ENCODE results near the gene PPP3CA.

The PPP3CA gene

DNA sequence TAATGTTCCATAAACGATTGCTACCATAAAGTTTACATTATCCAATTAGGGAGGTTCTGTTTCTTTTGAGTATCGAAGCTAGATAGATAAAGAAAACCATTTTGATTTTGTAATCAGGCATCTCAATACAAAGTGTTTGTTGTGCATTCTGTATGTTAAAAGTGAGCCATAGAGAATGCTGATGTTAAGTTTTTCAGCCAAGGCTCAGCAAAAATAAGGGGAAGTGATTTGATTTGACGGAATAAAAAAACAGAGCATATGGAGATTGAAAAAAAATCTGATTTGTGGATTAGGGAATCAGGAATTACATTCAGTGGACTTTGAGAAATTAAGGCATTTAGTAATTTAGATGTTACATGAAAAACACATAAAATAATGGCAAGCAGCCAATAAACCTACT is 314.8 kb downstream of the PPP3CA start:
- POLR2A ChIA-PET = no interaction called here
- TF ChIP-seq, protein P1, sequence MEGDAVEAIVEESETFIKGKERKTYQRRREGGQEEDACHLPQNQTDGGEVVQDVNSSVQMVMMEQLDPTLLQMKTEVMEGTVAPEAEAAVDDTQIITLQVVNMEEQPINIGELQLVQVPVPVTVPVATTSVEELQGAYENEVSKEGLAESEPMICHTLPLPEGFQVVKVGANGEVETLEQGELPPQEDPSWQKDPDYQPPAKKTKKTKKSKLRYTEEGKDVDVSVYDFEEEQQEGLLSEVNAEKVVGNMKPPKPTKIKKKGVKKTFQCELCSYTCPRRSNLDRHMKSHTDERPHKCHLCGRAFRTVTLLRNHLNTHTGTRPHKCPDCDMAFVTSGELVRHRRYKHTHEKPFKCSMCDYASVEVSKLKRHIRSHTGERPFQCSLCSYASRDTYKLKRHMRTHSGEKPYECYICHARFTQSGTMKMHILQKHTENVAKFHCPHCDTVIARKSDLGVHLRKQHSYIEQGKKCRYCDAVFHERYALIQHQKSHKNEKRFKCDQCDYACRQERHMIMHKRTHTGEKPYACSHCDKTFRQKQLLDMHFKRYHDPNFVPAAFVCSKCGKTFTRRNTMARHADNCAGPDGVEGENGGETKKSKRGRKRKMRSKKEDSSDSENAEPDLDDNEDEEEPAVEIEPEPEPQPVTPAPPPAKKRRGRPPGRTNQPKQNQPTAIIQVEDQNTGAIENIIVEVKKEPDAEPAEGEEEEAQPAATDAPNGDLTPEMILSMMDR (IDR thresholded peaks at IDR 0.05; ENCODE audit: insufficient read depth, low read length, missing control alignments) = no peak
- H3K4me3 ChIP-seq (ENCODE audit: low read depth, low read length) = no peak overlapping the region
- CTCF ChIA-PET = no interaction called here
- DNase-seq (ENCODE audit: low read depth, low spot score) = no peak

DNA sequence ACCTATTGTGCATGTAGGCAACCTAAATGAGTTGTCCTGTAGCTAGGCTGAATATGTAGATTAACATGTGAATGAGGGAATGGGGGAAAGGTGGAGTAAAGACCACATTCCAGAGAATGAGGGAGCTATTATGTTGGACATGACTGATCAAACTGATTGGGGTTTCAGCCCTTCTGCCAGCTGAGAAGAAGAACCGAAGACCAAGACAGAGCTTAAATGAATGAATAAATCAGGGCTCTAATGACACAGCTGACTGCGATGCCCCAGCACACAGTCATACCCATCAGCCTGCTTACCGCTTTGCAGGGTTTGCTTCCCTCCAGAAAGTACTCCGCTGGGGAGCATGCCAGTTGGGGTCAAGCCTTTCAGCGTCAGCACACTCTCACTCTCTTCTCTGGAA is 315.4 kb downstream of the PPP3CA start:
- H3K4me3 ChIP-seq (ENCODE audit: low read depth, low read length) = no peak overlapping the region
- DNase-seq (ENCODE audit: low read depth, low spot score) = no peak
- TF ChIP-seq, protein P1 (IDR thresholded peaks at IDR 0.05; ENCODE audit: insufficient read depth, low read length, missing control alignments) = no peak
- POLR2A ChIA-PET = no interaction called here
- CTCF ChIA-PET = no interaction called here

DNA sequence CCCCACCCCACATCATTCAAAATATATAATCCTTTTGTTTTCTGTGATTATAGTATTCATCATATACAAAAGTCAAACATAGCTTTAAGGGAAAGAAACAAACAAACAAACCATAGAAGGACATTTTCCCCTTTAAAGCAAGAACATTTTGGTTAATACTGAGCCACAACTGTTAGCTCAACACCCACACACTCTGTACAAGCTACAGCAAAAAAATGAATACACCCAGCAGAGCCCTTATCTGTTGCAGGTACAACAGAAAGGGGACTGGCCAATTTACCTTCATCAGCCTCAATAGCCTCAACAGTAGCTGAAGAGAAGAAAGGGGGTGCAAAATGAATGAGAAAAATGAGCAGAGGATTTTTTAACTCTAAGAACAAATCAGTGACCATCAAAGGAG is 318.4 kb downstream of the PPP3CA start:
- CTCF ChIA-PET = no interaction called here
- DNase-seq (ENCODE audit: low read depth, low spot score) = no peak
- no peak overlapping the region for H3K4me3 ChIP-seq (ENCODE audit: low read depth, low read length)
- POLR2A ChIA-PET = no interaction called here
- TF ChIP-seq, protein P1 (IDR thresholded peaks at IDR 0.05; ENCODE audit: insufficient read depth, low read length, missing control alignments) = no peak

DNA sequence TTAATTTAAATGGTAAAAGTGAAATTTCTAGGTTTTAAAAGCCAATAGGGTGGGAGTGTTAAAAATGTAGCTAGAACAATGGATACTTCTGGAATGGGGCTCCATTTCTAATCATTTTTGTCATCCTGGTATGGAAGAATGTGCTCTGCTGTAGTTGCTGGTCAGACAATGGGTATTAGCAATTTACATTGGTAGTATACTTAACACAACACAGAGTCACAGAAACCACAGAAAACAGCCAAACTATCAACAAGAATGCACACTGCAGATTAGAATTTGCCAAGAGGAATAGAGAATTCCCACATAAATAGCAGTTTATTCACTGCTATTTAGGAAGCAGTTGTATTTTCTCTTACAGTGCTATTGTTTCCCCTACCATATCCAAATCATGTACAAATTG is 319.6 kb downstream of the PPP3CA start:
- H3K4me3 ChIP-seq (ENCODE audit: low read depth, low read length) = no peak overlapping the region
- ChIA-PET POLR2A (no interaction called here), CTCF (interaction anchor here (1.2 kb wide), 1 partner anchor 15 kb away, joined by 3 read pairs; no protein-coding TSS in a partner anchor)
- TF ChIP-seq, protein P1 (IDR thresholded peaks at IDR 0.05; ENCODE audit: insufficient read depth, low read length, missing control alignments) = no peak
- no peak for DNase-seq (ENCODE audit: low read depth, low spot score)

DNA sequence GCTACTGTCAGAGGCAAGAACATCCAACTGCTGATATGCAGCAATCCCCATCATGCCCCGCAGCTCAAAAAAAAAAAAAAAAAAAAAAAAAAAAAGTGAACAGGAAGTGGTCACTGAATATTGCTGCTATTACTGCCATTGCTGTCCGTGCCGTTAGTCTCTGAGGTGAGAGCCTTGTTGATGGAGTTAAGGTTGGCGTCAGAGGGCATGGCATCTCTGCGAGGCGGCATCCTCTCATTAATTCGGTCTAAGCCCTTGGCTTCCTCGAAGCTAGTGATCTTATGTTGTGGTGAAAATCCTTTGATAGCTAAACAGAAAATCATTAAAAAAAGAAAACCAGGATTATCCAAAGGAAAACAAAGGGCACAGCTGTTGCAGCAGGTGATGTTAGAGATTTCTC is 321.6 kb downstream of the PPP3CA start:
- CTCF ChIA-PET = no interaction called here
- TF ChIP-seq, protein P1 (IDR thresholded peaks at IDR 0.05; ENCODE audit: insufficient read depth, low read length, missing control alignments) = no peak
- POLR2A ChIA-PET = interaction anchor here (0.6 kb wide), 1 partner anchor 135 kb away, joined by 3 read pairs; no protein-coding TSS in a partner anchor
- H3K4me3 ChIP-seq (ENCODE audit: low read depth, low read length) = no peak overlapping the region
- DNase-seq (ENCODE audit: low read depth, low spot score) = no peak

DNA sequence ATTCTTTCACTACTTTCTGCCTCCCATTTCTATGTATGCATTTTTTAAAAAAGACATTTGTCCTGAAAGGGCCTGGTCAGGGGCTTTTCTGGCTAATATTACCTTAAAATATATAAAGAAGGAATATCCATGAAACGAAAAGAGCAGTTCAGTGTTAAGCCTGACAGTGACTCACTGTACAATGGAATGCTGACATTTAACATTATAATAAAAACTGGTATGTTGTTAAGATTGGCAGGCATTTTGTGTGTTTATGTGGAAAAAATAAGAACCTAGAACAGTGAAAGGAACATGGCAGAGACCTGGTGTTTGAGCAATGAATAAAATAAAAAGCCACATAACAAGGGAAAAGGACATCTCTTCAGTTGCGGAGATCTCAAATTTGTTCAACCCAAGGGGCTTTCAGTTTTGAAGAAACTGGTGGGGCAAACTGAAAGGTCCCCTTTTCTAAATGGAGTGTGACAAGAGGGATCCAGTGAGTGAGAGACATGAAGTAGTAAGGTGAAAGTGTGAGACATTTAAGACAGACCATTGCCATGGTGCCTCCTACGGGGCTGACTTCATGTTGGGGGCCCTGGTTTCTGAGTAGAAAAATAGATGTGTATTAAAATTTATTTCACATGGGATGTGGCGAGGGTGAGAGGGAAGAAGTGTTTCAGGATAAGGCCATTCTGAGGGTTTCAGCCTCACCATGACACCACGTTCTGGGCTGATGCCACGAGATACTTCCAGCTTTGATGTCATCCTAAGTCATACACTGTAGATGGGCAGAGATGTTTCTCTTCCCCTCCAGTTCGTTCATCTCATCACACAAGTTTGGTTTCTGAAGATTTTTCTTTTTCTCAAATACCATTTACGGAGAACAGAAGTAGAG is 324.9 kb downstream of the PPP3CA start:
- DNase-seq (ENCODE audit: low read depth, low spot score) = no peak
- TF ChIP-seq, protein P1 (IDR thresholded peaks at IDR 0.05; ENCODE audit: insufficient read depth, low read length, missing control alignments) = no peak
- no peak overlapping the region for H3K4me3 ChIP-seq (ENCODE audit: low read depth, low read length)
- ChIA-PET POLR2A (interaction anchor here (0.7 kb wide), 1 partner anchor 1695 kb away, joined by 3 read pairs; no protein-coding TSS in a partner anchor), CTCF (no interaction called here)
